Breast epithelium (tissue), 4 donors: ENCODE measurements around the gene TTLL13. TPM values are rescaled to one million over a fixed set of nuclear protein-coding genes. Genes with fewer than 3 reads are reported as not detected.

Experiments
- DNase-seq, 2 donors: peaks; one replicate each; pipeline ENCODE4 v3.0.0-alpha.2; 2019; ENCODE audit warnings: low spot score in 2 of 2
- H3K27ac ChIP-seq, 2 donors: fragments of 200-600 bp; sonication (generic) in 1 of 2; one replicate each; pipeline ENCODE4 v1.5.1; 2016 to 2019; ENCODE audit warnings: mild to moderate bottlenecking in 1 of 2
- H3K27me3 ChIP-seq, 2 donors: fragments of 200-600 bp; sonication (generic) in 1 of 2; one replicate each; pipeline versions ENCODE4 v1.5.1 to v1.6.0; 2017 to 2019; ENCODE audit warnings: control low read depth in 1 of 2, mild to moderate bottlenecking in 1 of 2
- H3K36me3 ChIP-seq: fragments of 200-600 bp; one replicate; pipeline ENCODE4 v1.5.1; 2019
- H3K4me1 ChIP-seq, 2 donors: fragments of 200-600 bp; sonication (generic); one replicate each; pipeline ENCODE4 v1.5.1; 2016 to 2019; ENCODE audit warnings: control low read depth in 1 of 2
- H3K4me3 ChIP-seq, 3 donors: fragments of 200-600 bp; sonication (generic); 1 replicate in 2 of 3; 2 replicates in 1 of 3; pipeline ENCODE4 v1.5.1; 2016 to 2019; ENCODE audit warnings: mild to moderate bottlenecking in 3 of 3, moderate library complexity in 2 of 3
- H3K9me3 ChIP-seq, 2 donors: fragments of 200-600 bp; sonication (generic) in 1 of 2; one replicate each; pipeline ENCODE4 v1.5.1; 2016 to 2019; ENCODE audit warnings: control low read depth in 1 of 2
- CTCF ChIP-seq, 3 donors: fragments of 450-650 bp; IDR thresholded peaks; one replicate each; pipeline ENCODE4 v1.5.1; 2016 to 2017; ENCODE audit warnings: antibody characterized with exemption in 3 of 3, mild to moderate bottlenecking in 3 of 3, moderate library complexity in 3 of 3
- POLR2A ChIP-seq: fragments of 450-650 bp; IDR thresholded peaks from one replicate; pipeline ENCODE4 v1.6.1; 2016; ENCODE audit warnings: antibody characterized with exemption, mild to moderate bottlenecking, moderate library complexity
- POLR2AphosphoS5 ChIP-seq, 3 donors: sonication (generic); formaldehyde crosslinking; IDR thresholded peaks; one replicate each; pipeline ENCODE4 v1.6.1; 2017; ENCODE audit warnings: antibody characterized with exemption in 3 of 3
- intact Hi-C: fragments of 100-400 bp; cut with DNase I; formaldehyde crosslinking; loops from one replicate; pipeline ENCODE4 v1.15.1; 2023; ENCODE audit warnings: low total_unique reads
- total RNA-seq, 3 donors: library from RNA; depleted of rRNA; stranded (reverse); fragments of >200 nt; gene quantifications; one replicate each; pipeline ENCODE4 v1.1.0, GENCODE V29; 2016

TTLL13 gene
- total RNA-seq, 3 donors from 2014 or later: 0.15 TPM; not detected in 2

GRCh38 chr15:90214553-90215196 is 34.7 kb upstream of the TTLL13 start:
- TF ChIP-seq POLR2A (no peak), CTCF (IDR thresholded peaks at IDR 0.05) (peak in 1 of 3 donors; percentile 20)
- intact Hi-C loops: loop anchor here (5.0 kb wide), 1 partner anchor 47 kb away; no protein-coding TSS in a partner anchor
- no peak for DNase-seq
- Histone ChIP-seq H3K27me3 (no peaks in the 10 kb centered on the region), H3K27ac (no peak overlapping the region), H3K9me3 (no peaks in the 10 kb centered on the region), H3K36me3 (no peaks in the 10 kb centered on the region), H3K4me1 (peaks cover 0 to 12% of the 10 kb centered on the region in 2 donors), H3K4me3 (no peak overlapping the region)

GRCh38 chr15:90217671-90218394 is 31.5 kb upstream of the TTLL13 start:
- Histone ChIP-seq H3K9me3 (no peaks in the 10 kb centered on the region), H3K27ac (no peak overlapping the region), H3K4me1 (peaks cover 4 to 7% of the 10 kb centered on the region in 2 donors), H3K4me3 (no peak overlapping the region), H3K27me3 (no peaks in the 10 kb centered on the region), H3K36me3 (no peaks in the 10 kb centered on the region)
- DNase-seq: no peak
- intact Hi-C loops: no loop called here
- TF ChIP-seq CTCF (IDR thresholded peaks at IDR 0.05) (no peak), POLR2AphosphoS5 (IDR thresholded peaks at IDR 0.05) (no peak), POLR2A (no peak)

GRCh38 chr15:90219421-90220141 is 29.8 kb upstream of the TTLL13 start:
- Histone ChIP-seq H3K27ac (no peak overlapping the region), H3K36me3 (no peaks in the 10 kb centered on the region), H3K4me3 (no peak overlapping the region), H3K9me3 (no peaks in the 10 kb centered on the region), H3K27me3 (no peaks in the 10 kb centered on the region), H3K4me1 (peaks cover 0 to 4% of the 10 kb centered on the region in 2 donors)
- no peak for DNase-seq
- TF ChIP-seq POLR2A: no peak
- TF ChIP-seq POLR2AphosphoS5 (IDR thresholded peaks at IDR 0.05): no peak
- TF ChIP-seq CTCF (IDR thresholded peaks at IDR 0.05): peak in 2 of 3 donors; percentile 15 to 53
- intact Hi-C loops: no loop called here

- intact Hi-C loops: no loop called here
- peak in 1 of 2 donors; percentile 57 for DNase-seq
- TF ChIP-seq CTCF (IDR thresholded peaks at IDR 0.05) (peak; percentile 28 to 75 (median 67)), POLR2A (no peak), POLR2AphosphoS5 (IDR thresholded peaks at IDR 0.05) (no peak)
- Histone ChIP-seq H3K4me1 (peaks cover 0 to 4% of the 10 kb centered on the region in 2 donors), H3K27ac (peak overlapping the region in 1 of 2 donors; percentile 58), H3K27me3 (no peaks in the 10 kb centered on the region), H3K4me3 (no peak overlapping the region), H3K9me3 (no peaks in the 10 kb centered on the region), H3K36me3 (no peaks in the 10 kb centered on the region)
Measured at GRCh38 chr15:90221246-90221900, 28.0 kb upstream of the TTLL13 start.
